ENCODE measurements around the gene MSS51. TPM values are rescaled to one million over a fixed set of nuclear protein-coding genes. Genes with fewer than 3 reads are reported as not detected.

The MSS51 gene
- total RNA-seq, 2 experiments from 2014 or later, result 2.1 to 2.5 TPM

GRCh38 chr10:73446926-73447325 lies 13.6 kb upstream of the MSS51 start:
- POLR2A ChIA-PET, result no interaction called here
- peaks cover 15% of the 10 kb centered on the region for H3K36me3 Mint-ChIP-seq
- no peaks in the 10 kb centered on the region for H3K27me3 Mint-ChIP-seq
- H3K27ac Mint-ChIP-seq, result no peak overlapping the region
- CTCF ChIA-PET, result no interaction called here
- no peak for DNase-seq
- H3K9me3 Mint-ChIP-seq, result no peaks in the 10 kb centered on the region
- intact Hi-C loops (cut with micrococcal nuclease), result no loop called here
- H3K4me1 Mint-ChIP-seq (ENCODE audit: low read depth), result peaks cover 3% of the 10 kb centered on the region
- no peak overlapping the region for H3K4me3 Mint-ChIP-seq

GRCh38 chr10:73444457-73444856 lies 11.1 kb upstream of the MSS51 start:
- POLR2A ChIA-PET, result no interaction called here

GRCh38 chr10:73439605-73440312 lies 6.4 kb upstream of the MSS51 start:
- H3K27me3 Mint-ChIP-seq, result no peaks in the 10 kb centered on the region
- peak; percentile 28 for DNase-seq
- H3K36me3 Mint-ChIP-seq, result peaks cover 13% of the 10 kb centered on the region

More at GRCh38 chr10:73444457-73444856, 11.1 kb upstream of the MSS51 start:
- Mint-ChIP-seq H3K9me3 (no peaks in the 10 kb centered on the region), H3K27ac (no peak overlapping the region), H3K4me1 (ENCODE audit: low read depth) (peaks cover 9% of the 10 kb centered on the region), H3K36me3 (peaks cover 15% of the 10 kb centered on the region), H3K27me3 (no peaks in the 10 kb centered on the region), H3K4me3 (no peak overlapping the region)
- no peak for DNase-seq
- CTCF ChIA-PET, result no interaction called here
- intact Hi-C loops (cut with micrococcal nuclease), result no loop called here

GRCh38 chr10:73439055-73439454 lies 5.7 kb upstream of the MSS51 start:
- ChIA-PET POLR2A (no interaction called here), CTCF (interaction anchor here (0.6 kb wide), 1 partner anchor 1255 kb away, joined by 4 read pairs; no protein-coding TSS in a partner anchor)
- DNase-seq, result no peak
- Mint-ChIP-seq H3K4me1 (ENCODE audit: low read depth) (peaks cover 15% of the 10 kb centered on the region), H3K9me3 (no peaks in the 10 kb centered on the region), H3K27me3 (no peaks in the 10 kb centered on the region), H3K36me3 (peaks cover 8% of the 10 kb centered on the region), H3K27ac (no peak overlapping the region), H3K4me3 (no peak overlapping the region)
- intact Hi-C loops (cut with micrococcal nuclease), result no loop called here

More at GRCh38 chr10:73439605-73440312, 6.4 kb upstream of the MSS51 start:
- intact Hi-C loops (cut with micrococcal nuclease), result no loop called here
- H3K4me1 Mint-ChIP-seq (ENCODE audit: low read depth), result peaks cover 15% of the 10 kb centered on the region
- ChIA-PET CTCF (interaction anchor here (0.6 kb wide), 1 partner anchor 1255 kb away, joined by 4 read pairs; no protein-coding TSS in a partner anchor), POLR2A (no interaction called here)
- H3K27ac Mint-ChIP-seq, result peak overlapping the region; percentile 50
- no peak overlapping the region for H3K4me3 Mint-ChIP-seq
- no peaks in the 10 kb centered on the region for H3K9me3 Mint-ChIP-seq

- peaks cover 6% of the 10 kb centered on the region for H3K36me3 Mint-ChIP-seq
- no peaks in the 10 kb centered on the region for H3K27me3 Mint-ChIP-seq
- no peaks in the 10 kb centered on the region for H3K9me3 Mint-ChIP-seq
- POLR2A ChIA-PET, result no interaction called here
- intact Hi-C loops (cut with micrococcal nuclease), result no loop called here
- CTCF ChIA-PET, result no interaction called here
- no peak overlapping the region for H3K4me3 Mint-ChIP-seq
- DNase-seq, result no peak
- H3K4me1 Mint-ChIP-seq (ENCODE audit: low read depth), result peaks cover 14% of the 10 kb centered on the region
- H3K27ac Mint-ChIP-seq, result no peak overlapping the region
Observed at GRCh38 chr10:73432646-73433537, 469 bp downstream of the MSS51 start.

- intact Hi-C loops (cut with micrococcal nuclease), result no loop called here
- Mint-ChIP-seq H3K27ac (no peak overlapping the region), H3K27me3 (no peaks in the 10 kb centered on the region), H3K4me1 (ENCODE audit: low read depth) (peaks cover 4% of the 10 kb centered on the region), H3K36me3 (peaks cover 32% of the 10 kb centered on the region), H3K4me3 (no peak overlapping the region), H3K9me3 (no peaks in the 10 kb centered on the region)
- ChIA-PET CTCF (interaction anchor here (0.8 kb wide), 1 partner anchor 15 kb away, joined by 3 read pairs; no protein-coding TSS in a partner anchor), POLR2A (no interaction called here)
- DNase-seq, result no peak
Observed at GRCh38 chr10:73426318-73426717, 7.0 kb downstream of the MSS51 start.

GRCh38 chr10:73424478-73424877 lies 8.9 kb downstream of the MSS51 start:
- Mint-ChIP-seq H3K4me1 (ENCODE audit: low read depth) (peaks cover 4% of the 10 kb centered on the region), H3K27ac (no peak overlapping the region), H3K9me3 (no peaks in the 10 kb centered on the region), H3K4me3 (no peak overlapping the region), H3K36me3 (peaks cover 32% of the 10 kb centered on the region), H3K27me3 (no peaks in the 10 kb centered on the region)
- POLR2A ChIA-PET, result no interaction called here
- DNase-seq, result no peak
- intact Hi-C loops (cut with micrococcal nuclease), result no loop called here
- CTCF ChIA-PET, result no interaction called here

- Mint-ChIP-seq H3K4me3 (no peak overlapping the region), H3K27me3 (no peaks in the 10 kb centered on the region), H3K9me3 (no peaks in the 10 kb centered on the region), H3K27ac (no peak overlapping the region), H3K36me3 (peaks cover 32% of the 10 kb centered on the region), H3K4me1 (ENCODE audit: low read depth) (peaks cover 4% of the 10 kb centered on the region)
- ChIA-PET POLR2A (no interaction called here), CTCF (no interaction called here)
- intact Hi-C loops (cut with micrococcal nuclease), result no loop called here
- DNase-seq, result no peak
Observed at GRCh38 chr10:73423309-73423708, 10.1 kb downstream of the MSS51 start.

GRCh38 chr10:73416571-73416970 lies 16.8 kb downstream of the MSS51 start:
- POLR2A ChIA-PET, result no interaction called here
- intact Hi-C loops (cut with micrococcal nuclease), result no loop called here
- Mint-ChIP-seq H3K27ac (no peak overlapping the region), H3K36me3 (no peaks in the 10 kb centered on the region), H3K4me1 (ENCODE audit: low read depth) (peaks cover 27% of the 10 kb centered on the region), H3K9me3 (no peaks in the 10 kb centered on the region), H3K27me3 (peaks cover 3% of the 10 kb centered on the region), H3K4me3 (no peak overlapping the region)
- no peak for DNase-seq
- CTCF ChIA-PET, result no interaction called here

GRCh38 chr10:73414230-73414945 lies 19.0 kb downstream of the MSS51 start:
- no peak for DNase-seq
- Mint-ChIP-seq H3K27ac (peak overlapping the region; percentile 47), H3K27me3 (peaks cover 3% of the 10 kb centered on the region), H3K36me3 (peaks cover 13% of the 10 kb centered on the region), H3K4me3 (peak overlapping the region; percentile 87), H3K9me3 (no peaks in the 10 kb centered on the region), H3K4me1 (ENCODE audit: low read depth) (peaks cover 43% of the 10 kb centered on the region)
- ChIA-PET POLR2A (interaction anchor here (2.5 to 2.9 kb wide), 2 partner anchors 56 to 81 kb away, joined by 9 to 15 read pairs; partner anchors contain the start of genes CFAP70 and PPP3CB), CTCF (interaction anchor here (1.1 to 1.5 kb wide), 2 partner anchors 150 to 167 kb away, joined by 3 read pairs; no protein-coding TSS in a partner anchor)
- intact Hi-C loops (cut with micrococcal nuclease), result loop anchor here (1.0 to 5.0 kb wide), 5 partner anchors 56 to 302 kb away; partner anchors contain the start of genes CFAP70, NUDT13 and PPP3CB

GRCh38 chr10:73413528-73414229 lies 19.7 kb downstream of the MSS51 start, which contains the start of gene ANXA7:
ANXA7 (minus strand) TSS chr10:73414058; CDS start chr10:73400856, 13,202 bp downstream.
- peaks cover 13% of the 10 kb centered on the region for H3K36me3 Mint-ChIP-seq
- H3K27me3 Mint-ChIP-seq, result peaks cover 3% of the 10 kb centered on the region
- H3K4me3 Mint-ChIP-seq, result peak within 1 kb of the TSS; percentile 87
- peak within 1 kb of the TSS; percentile 87 for H3K27ac Mint-ChIP-seq
- intact Hi-C loops (cut with micrococcal nuclease), result loop anchor here (1.0 to 5.0 kb wide), 6 partner anchors 55 to 301 kb away; partner anchors contain the start of genes CFAP70, DNAJC9, NUDT13 and PPP3CB
- peaks cover 50% of the 10 kb centered on the region for H3K4me1 Mint-ChIP-seq (ENCODE audit: low read depth)
- peak; percentile 96 for DNase-seq
- no peaks in the 10 kb centered on the region for H3K9me3 Mint-ChIP-seq
- ChIA-PET POLR2A (interaction anchor here (0.8 to 2.9 kb wide), 6 partner anchors 55 to 167 kb away, joined by 3 to 15 read pairs (median 8); partner anchors contain the start of genes CFAP70, DNAJC9 and PPP3CB), CTCF (interaction anchor here (0.7 to 1.5 kb wide), 3 partner anchors 59 to 167 kb away, joined by 3 read pairs; partner anchors contain the start of gene DNAJC9)

Data from activated CD4-positive, alpha-beta memory T cell treated with anti-CD3 and anti-CD28 coated beads for 36 hours (primary cell).